Measurements from ENCODE around the gene ABRACL.

The ABRACL gene

GRCh38 chr6:139058029-139058428 lies 29.5 kb downstream of the ABRACL start:
- Histone ChIP-seq H4K20me1 (no peaks in the 10 kb centered on the region), H3K4me2 (no peak overlapping the region), H3K9me3 (replicated peaks in 1 of 11) (0 out of 22 replicates have a peak, but pooled peaks cover 0 to 7% (median 0%) of the 10 kb centered on the region in 11 experiments), H3K9ac (no peak overlapping the region), H3K36me3 (no peaks in the 10 kb centered on the region), H3K27ac (no peak overlapping the region), H3K27me3 (no peaks in the 10 kb centered on the region), H3K4me3 (no peak overlapping the region), H3K4me1 (0 out of 20 replicates have a peak, but pooled peaks cover 0 to 4% (median 0%) of the 10 kb centered on the region in 10 experiments)
- no peak for TF ChIP-seq Cebpa-rat (IDR thresholded peaks at IDR 0.05)

- no peak for TF ChIP-seq Cebpa-rat (IDR thresholded peaks at IDR 0.05)
- Histone ChIP-seq H4K20me1 (no peaks in the 10 kb centered on the region), H3K36me3 (no peaks in the 10 kb centered on the region), H3K9ac (no peak overlapping the region), H3K4me3 (no peak overlapping the region), H3K4me1 (0 out of 20 replicates have a peak, but pooled peaks cover 0 to 4% (median 0%) of the 10 kb centered on the region in 10 experiments), H3K4me2 (no peak overlapping the region), H3K27me3 (no peaks in the 10 kb centered on the region), H3K27ac (no peak overlapping the region), H3K9me3 (replicated peaks in 1 of 11) (0 out of 22 replicates have a peak, but pooled peaks cover 0 to 7% (median 0%) of the 10 kb centered on the region in 11 experiments)
These were observed 31.8 kb downstream of the ABRACL start for GRCh38 chr6:139060332-139060731.

- 0 out of 20 replicates have a peak, but pooled peaks cover 0 to 4% (median 0%) of the 10 kb centered on the region in 10 experiments for H3K4me1 ChIP-seq
- no peaks in the 10 kb centered on the region for H3K27me3 ChIP-seq
- H3K4me3 ChIP-seq: no peak overlapping the region
- H3K9me3 ChIP-seq (replicated peaks in 1 of 11): 0 out of 22 replicates have a peak, but pooled peaks cover 0 to 7% (median 0%) of the 10 kb centered on the region in 11 experiments
- no peaks in the 10 kb centered on the region for H4K20me1 ChIP-seq
- H3K27ac ChIP-seq: no peak overlapping the region
- no peak for TF ChIP-seq Cebpa-rat (IDR thresholded peaks at IDR 0.05)
- H3K36me3 ChIP-seq: no peaks in the 10 kb centered on the region
- H3K4me2 ChIP-seq: no peak overlapping the region
- no peak overlapping the region for H3K9ac ChIP-seq
These were observed 34.5 kb downstream of the ABRACL start for GRCh38 chr6:139062932-139063646.

- Histone ChIP-seq H3K9me3 (replicated peaks in 1 of 11) (0 out of 22 replicates have a peak, but pooled peaks cover 0 to 7% (median 0%) of the 10 kb centered on the region in 11 experiments), H3K36me3 (no peaks in the 10 kb centered on the region), H3K9ac (no peak overlapping the region), H3K27me3 (no peaks in the 10 kb centered on the region), H3K4me1 (0 out of 20 replicates have a peak, but pooled peaks cover 0 to 4% (median 0%) of the 10 kb centered on the region in 10 experiments), H4K20me1 (no peaks in the 10 kb centered on the region), H3K4me3 (no peak overlapping the region), H3K27ac (no peak overlapping the region), H3K4me2 (no peak overlapping the region)
- TF ChIP-seq Cebpa-rat (IDR thresholded peaks at IDR 0.05): no peak
These were observed 36.6 kb downstream of the ABRACL start for GRCh38 chr6:139064981-139065665.

- no peak overlapping the region for H3K4me3 ChIP-seq
- H3K9me3 ChIP-seq (replicated peaks in 1 of 11): 0 out of 22 replicates have a peak, but pooled peaks cover 0 to 6% (median 0%) of the 10 kb centered on the region in 11 experiments
- no peaks in the 10 kb centered on the region for H3K36me3 ChIP-seq
- H3K4me1 ChIP-seq: no peaks in the 10 kb centered on the region
- TF ChIP-seq Cebpa-rat (IDR thresholded peaks at IDR 0.05): no peak
- H3K4me2 ChIP-seq: no peak overlapping the region
- no peaks in the 10 kb centered on the region for H4K20me1 ChIP-seq
- no peaks in the 10 kb centered on the region for H3K27me3 ChIP-seq
- no peak overlapping the region for H3K9ac ChIP-seq
- no peak overlapping the region for H3K27ac ChIP-seq
These were observed 37.5 kb downstream of the ABRACL start for GRCh38 chr6:139066080-139066479.

DNA sequence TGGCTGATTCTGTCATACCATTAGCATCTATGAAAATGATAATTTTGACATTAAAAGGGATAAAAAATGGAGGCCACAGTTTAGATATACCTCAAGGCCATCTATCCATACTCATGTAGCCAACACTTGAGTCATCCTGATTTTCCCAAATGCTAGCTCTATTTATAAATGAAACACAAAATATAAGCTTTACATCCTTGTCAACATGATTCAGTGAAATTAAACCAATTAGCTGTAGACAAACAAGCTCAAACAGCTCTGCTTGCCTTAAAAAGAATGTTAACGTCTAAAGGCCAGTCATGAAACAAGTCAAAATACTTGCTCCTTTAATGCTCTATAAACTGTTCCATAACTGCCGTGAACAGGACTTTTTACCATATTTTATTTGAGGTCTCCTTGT lies 40.3 kb downstream of the ABRACL start:
- no peak overlapping the region for H3K4me2 ChIP-seq
- no peaks in the 10 kb centered on the region for H3K9me3 ChIP-seq (replicated peaks in 1 of 11)
- H3K4me3 ChIP-seq: no peak overlapping the region
- no peaks in the 10 kb centered on the region for H4K20me1 ChIP-seq
- no peaks in the 10 kb centered on the region for H3K36me3 ChIP-seq
- H3K4me1 ChIP-seq: no peaks in the 10 kb centered on the region
- H3K9ac ChIP-seq: no peak overlapping the region
- TF ChIP-seq Cebpa-rat (IDR thresholded peaks at IDR 0.05): no peak
- H3K27ac ChIP-seq: no peak overlapping the region
- H3K27me3 ChIP-seq: no peaks in the 10 kb centered on the region

GRCh38 chr6:139073118-139073517 lies 44.6 kb downstream of the ABRACL start:
- H4K20me1 ChIP-seq: no peaks in the 10 kb centered on the region
- H3K9me3 ChIP-seq (replicated peaks in 1 of 11): no peaks in the 10 kb centered on the region
- H3K4me1 ChIP-seq: no peaks in the 10 kb centered on the region
- H3K9ac ChIP-seq: no peak overlapping the region
- no peaks in the 10 kb centered on the region for H3K27me3 ChIP-seq
- H3K27ac ChIP-seq: no peak overlapping the region
- no peak for TF ChIP-seq Cebpa-rat (IDR thresholded peaks at IDR 0.05)
- no peak overlapping the region for H3K4me3 ChIP-seq
- H3K4me2 ChIP-seq: no peak overlapping the region
- no peaks in the 10 kb centered on the region for H3K36me3 ChIP-seq

- H3K36me3 ChIP-seq: no peaks in the 10 kb centered on the region
- no peak overlapping the region for H3K4me3 ChIP-seq
- no peaks in the 10 kb centered on the region for H4K20me1 ChIP-seq
- H3K27ac ChIP-seq: no peak overlapping the region
- 0 out of 20 replicates have a peak, but pooled peaks cover 0 to 10% (median 0%) of the 10 kb centered on the region in 10 experiments for H3K4me1 ChIP-seq
- no peak overlapping the region for H3K9ac ChIP-seq
- no peaks in the 10 kb centered on the region for H3K27me3 ChIP-seq
- H3K4me2 ChIP-seq: no peak overlapping the region
- H3K9me3 ChIP-seq (replicated peaks in 1 of 11): no peaks in the 10 kb centered on the region
- no peak for TF ChIP-seq Cebpa-rat (IDR thresholded peaks at IDR 0.05)
These were observed 50.5 kb downstream of the ABRACL start for GRCh38 chr6:139079018-139079417.

- H3K9me3 ChIP-seq (replicated peaks in 1 of 11): no peaks in the 10 kb centered on the region
- H3K4me1 ChIP-seq: 0 out of 20 replicates have a peak, but pooled peaks cover 0 to 10% (median 0%) of the 10 kb centered on the region in 10 experiments
- no peak overlapping the region for H3K4me3 ChIP-seq
- TF ChIP-seq Cebpa-rat (IDR thresholded peaks at IDR 0.05): no peak
- no peaks in the 10 kb centered on the region for H3K36me3 ChIP-seq
- H3K9ac ChIP-seq: no peak overlapping the region
- peak overlapping the region in 3 of 11 experiments; percentile 9 to 42 (median 15); a peak in 3 of 22 replicates for H3K4me2 ChIP-seq
- no peak overlapping the region for H3K27ac ChIP-seq
- H3K27me3 ChIP-seq: no peaks in the 10 kb centered on the region
- H4K20me1 ChIP-seq: no peaks in the 10 kb centered on the region
These were observed 51.8 kb downstream of the ABRACL start for GRCh38 chr6:139080255-139080920.
